RWPE2 (cell line): ENCODE measurements around the gene ULBP3.
A peak's percentile ranks its signal among the peaks of the same experiment; 100 is the strongest.

Experiments
- ATAC-seq: fragments of 200-7000 bp; cut with Tn5 transposase; 3 replicates; pipeline ENCODE4 v1.9.1; 2021; ENCODE audit warnings: low read depth
- DNase-seq: peaks from one replicate; pipeline ENCODE4 v3.0.0-alpha.2; 2020; ENCODE audit warnings: low spot score
- H3K27ac ChIP-seq: fragments of 450-650 bp; 2 replicates; pipeline ENCODE4 v1.5.1; 2017; ENCODE audit warnings: mild to moderate bottlenecking; ENCODE audit not compliant: poor library complexity, severe bottlenecking
- H3K27me3 ChIP-seq: fragments of 250-450 bp; sonication (Bioruptor Pico); 2 replicates; pipeline ENCODE4 v1.5.1; 2021; ENCODE audit warnings: mild to moderate bottlenecking, moderate library complexity; ENCODE audit not compliant: insufficient read depth, poor library complexity, severe bottlenecking
- H3K36me3 ChIP-seq: fragments of 250-450 bp; sonication (Bioruptor Pico); 2 replicates; pipeline ENCODE4 v1.5.1; 2020; ENCODE audit warnings: low read depth, mild to moderate bottlenecking, moderate library complexity
- H3K4me1 ChIP-seq: fragments of 250-450 bp; sonication (Bioruptor Pico); 2 replicates; pipeline ENCODE4 v1.5.1; 2021; ENCODE audit warnings: mild to moderate bottlenecking, moderate library complexity; ENCODE audit not compliant: insufficient read depth, poor library complexity, severe bottlenecking
- H3K4me3 ChIP-seq: fragments of 250-450 bp; sonication (Bioruptor Pico); 2 replicates; pipeline ENCODE4 v1.5.1; 2021; ENCODE audit warnings: mild to moderate bottlenecking, moderate library complexity; ENCODE audit not compliant: severe bottlenecking
- H3K9me3 ChIP-seq: fragments of 250-450 bp; sonication (Bioruptor Pico); 2 replicates; pipeline ENCODE4 v1.5.1; 2021; ENCODE audit warnings: mild to moderate bottlenecking, moderate library complexity; ENCODE audit not compliant: severe bottlenecking
- CTCF ChIP-seq: fragments of 450-650 bp; IDR thresholded peaks from one replicate; pipeline ENCODE4 v1.5.1; 2017; ENCODE audit warnings: mild to moderate bottlenecking, moderate library complexity; ENCODE audit not compliant: poor library complexity, severe bottlenecking

The ULBP3 gene

GRCh38 chr6:150072201-150072600 lies 3.3 kb upstream of the ULBP3 start:
- H3K9me3 ChIP-seq = no peaks in the 10 kb centered on the region
- no peak for TF ChIP-seq CTCF
- H3K4me1 ChIP-seq = peaks cover 24% of the 10 kb centered on the region
- no peaks in the 10 kb centered on the region for H3K27me3 ChIP-seq
- H3K36me3 ChIP-seq = no peaks in the 10 kb centered on the region
- H3K27ac ChIP-seq = no peak overlapping the region
- DNase-seq (peak; percentile 81), ATAC-seq (0 out of 3 replicates have a peak, but pooled peaks have one; percentile 5)
- H3K4me3 ChIP-seq = no peak overlapping the region

GRCh38 chr6:150070236-150070818 lies 1.4 kb upstream of the ULBP3 start:
- 0 out of 3 replicates have a peak, but pooled peaks have one; percentile 9 for ATAC-seq
- no peak for DNase-seq
- no peaks in the 10 kb centered on the region for H3K9me3 ChIP-seq
- no peak overlapping the region for H3K4me3 ChIP-seq
- no peak for TF ChIP-seq CTCF
- peak overlapping the region; percentile 16 for H3K27ac ChIP-seq
- H3K27me3 ChIP-seq = no peaks in the 10 kb centered on the region
- no peaks in the 10 kb centered on the region for H3K36me3 ChIP-seq
- H3K4me1 ChIP-seq = peaks cover 21% of the 10 kb centered on the region

- TF ChIP-seq CTCF = no peak
- Histone ChIP-seq H3K4me3 (no peak overlapping the region), H3K9me3 (no peaks in the 10 kb centered on the region), H3K27ac (no peak overlapping the region), H3K36me3 (no peaks in the 10 kb centered on the region), H3K4me1 (peaks cover 18% of the 10 kb centered on the region), H3K27me3 (no peaks in the 10 kb centered on the region)
- DNase-seq (no peak), ATAC-seq (no peak)
Observed at GRCh38 chr6:150069706-150070105, 785 bp upstream of the ULBP3 start.

- no peaks in the 10 kb centered on the region for H3K27me3 ChIP-seq
- H3K4me3 ChIP-seq = peak overlapping the region; percentile 44
- DNase-seq (no peak), ATAC-seq (no peak)
- no peaks in the 10 kb centered on the region for H3K36me3 ChIP-seq
- H3K9me3 ChIP-seq = no peaks in the 10 kb centered on the region
- peak overlapping the region; percentile 48 for H3K27ac ChIP-seq
- peaks cover 18% of the 10 kb centered on the region for H3K4me1 ChIP-seq
- TF ChIP-seq CTCF = no peak
Observed at GRCh38 chr6:150068151-150068550, 770 bp downstream of the ULBP3 start.

- ATAC-seq = no peak
- Histone ChIP-seq H3K27ac (no peak overlapping the region), H3K4me3 (no peak overlapping the region), H3K4me1 (peaks cover under 1% of the 10 kb centered on the region), H3K36me3 (no peaks in the 10 kb centered on the region), H3K9me3 (no peaks in the 10 kb centered on the region), H3K27me3 (no peaks in the 10 kb centered on the region)
- no peak for TF ChIP-seq CTCF
- DNase-seq = no peak
Observed at GRCh38 chr6:150065083-150065482, 3.8 kb downstream of the ULBP3 start.
